SK-N-SH treated with all-trans-retinoic acid at 6 μM for 48 hours (cell line): ENCODE results near the gene TPCN1.

Experiments used
- ATAC-seq: fragments of 200-7000 bp; cut with Tn5 transposase; 3 replicates; pipeline ENCODE4 v1.9.1; 2020; ENCODE audit warnings: mild to moderate bottlenecking, moderate library complexity
- ARNTL ChIP-seq: fragments of 450-650 bp; formaldehyde crosslinking; IDR thresholded peaks from 2 replicates; pipeline ENCODE4 v1.5.0; 2020; ENCODE audit warnings: low read depth, mild to moderate bottlenecking, moderate library complexity, borderline replicate concordance
- BACH2 ChIP-seq: fragments of 250-450 bp; sonication (Bioruptor Pico); IDR thresholded peaks from 2 replicates; pipeline ENCODE4 v1.9.0; 2021; ENCODE audit warnings: mild to moderate bottlenecking, borderline replicate concordance
- CSRNP3 ChIP-seq: fragments of 250-450 bp; sonication (Bioruptor Pico); IDR thresholded peaks from 2 replicates; pipeline ENCODE4 v1.5.1; 2021; ENCODE audit warnings: mild to moderate bottlenecking, moderate library complexity
- ESRRG ChIP-seq: fragments of 250-450 bp; sonication (Bioruptor Pico); IDR thresholded peaks from 2 replicates; pipeline ENCODE4 v1.6.1; 2021; ENCODE audit warnings: mild to moderate bottlenecking
- GLIS3 ChIP-seq: fragments of 250-450 bp; sonication (Bioruptor Pico); IDR thresholded peaks from 2 replicates; pipeline ENCODE4 v1.5.0; 2020; ENCODE audit warnings: mild to moderate bottlenecking, moderate library complexity
- ISL1 ChIP-seq: fragments of 250-450 bp; sonication (Bioruptor Pico); IDR thresholded peaks from 2 replicates; pipeline ENCODE4 v2.1.2; 2022; ENCODE audit warnings: mild to moderate bottlenecking, moderate library complexity
- OSR1 ChIP-seq: fragments of 250-450 bp; sonication (Bioruptor Pico); IDR thresholded peaks from 2 replicates; pipeline ENCODE4 v1.8.0; 2022; ENCODE audit warnings: moderate library complexity, mild to moderate bottlenecking, inconsistent platforms
- PATZ1 ChIP-seq: fragments of 250-450 bp; sonication (Bioruptor Pico); IDR thresholded peaks from 2 replicates; pipeline ENCODE4 v1.8.0; 2020; ENCODE audit warnings: mild to moderate bottlenecking, moderate library complexity, borderline replicate concordance
- POU6F1 ChIP-seq: fragments of 250-450 bp; sonication (Bioruptor Pico); IDR thresholded peaks from 2 replicates; pipeline ENCODE4 v1.8.0; 2021; ENCODE audit warnings: low read depth, mild to moderate bottlenecking, moderate library complexity, borderline replicate concordance
- PPARA ChIP-seq: fragments of 250-450 bp; sonication (Bioruptor Pico); IDR thresholded peaks from 2 replicates; pipeline ENCODE4 v1.5.0; 2020; ENCODE audit warnings: mild to moderate bottlenecking, borderline replicate concordance
- RARB ChIP-seq: fragments of 250-450 bp; sonication (Bioruptor Pico); IDR thresholded peaks from 2 replicates; pipeline ENCODE4 v1.8.0; 2021; ENCODE audit warnings: mild to moderate bottlenecking, moderate library complexity
- SNAI2 ChIP-seq: fragments of 250-450 bp; sonication (Bioruptor Pico); IDR thresholded peaks from 2 replicates; pipeline ENCODE4 v1.5.0; 2020; ENCODE audit warnings: mild to moderate bottlenecking, moderate library complexity
- TCF4 ChIP-seq: fragments of 250-450 bp; sonication (Bioruptor Pico); IDR thresholded peaks from 2 replicates; pipeline ENCODE4 v1.8.0; 2021; ENCODE audit warnings: mild to moderate bottlenecking, moderate library complexity, borderline replicate concordance
- TOX ChIP-seq: fragments of 250-450 bp; sonication (Bioruptor Pico); IDR thresholded peaks from 2 replicates; pipeline ENCODE4 v1.8.0; 2021; ENCODE audit warnings: mild to moderate bottlenecking, moderate library complexity, borderline replicate concordance
- TSHZ2 ChIP-seq: fragments of 250-450 bp; sonication (Bioruptor Pico); IDR thresholded peaks from 2 replicates; pipeline ENCODE4 v1.5.0; 2020; ENCODE audit warnings: mild to moderate bottlenecking, moderate library complexity
- ZC3H10 ChIP-seq: fragments of 250-450 bp; sonication (Bioruptor Pico); IDR thresholded peaks from 2 replicates; pipeline ENCODE4 v1.5.1; 2021; ENCODE audit warnings: mild to moderate bottlenecking, moderate library complexity
- ZFP3 ChIP-seq: fragments of 250-450 bp; sonication (Bioruptor Pico); IDR thresholded peaks from 2 replicates; pipeline ENCODE4 v1.5.0; 2020; ENCODE audit warnings: mild to moderate bottlenecking, moderate library complexity
- ZFP30 ChIP-seq: fragments of 450-650 bp; formaldehyde crosslinking; IDR thresholded peaks from 2 replicates; pipeline ENCODE4 v1.5.0; 2022; ENCODE audit warnings: mild to moderate bottlenecking, moderate library complexity
- ZNF565 ChIP-seq: fragments of 450-650 bp; formaldehyde crosslinking; conservative IDR thresholded peaks from 2 replicates; pipeline ENCODE4 v1.5.0; 2020; ENCODE audit warnings: low read depth, mild to moderate bottlenecking, moderate library complexity
- ZNF70 ChIP-seq: fragments of 450-650 bp; formaldehyde crosslinking; IDR thresholded peaks from 2 replicates; pipeline ENCODE4 v1.5.0; 2020; ENCODE audit warnings: mild to moderate bottlenecking, moderate library complexity
- ZNF8 ChIP-seq: fragments of 450-650 bp; formaldehyde crosslinking; IDR thresholded peaks from 2 replicates; pipeline ENCODE4 v1.5.0; 2020; ENCODE audit warnings: mild to moderate bottlenecking, moderate library complexity

TPCN1 gene

GRCh38 chr12:113292091-113292490 lies 70.8 kb downstream of the TPCN1 start (continued):
- no peak for TF ChIP-seq ZNF70

GRCh38 chr12:113292547-113292946 lies 71.3 kb downstream of the TPCN1 start:
- no peak for TF ChIP-seq ZFP30 (CRISPR knock-in tag)
- TF ChIP-seq PPARA (CRISPR knock-in tag), result no peak
- no peak for TF ChIP-seq OSR1 (CRISPR knock-in tag)
- no peak for TF ChIP-seq ESRRG
- TF ChIP-seq SNAI2, result no peak
- no peak for TF ChIP-seq PATZ1
- no peak for TF ChIP-seq ZNF8
- ATAC-seq, result no peak

- ATAC-seq, result no peak
- TF ChIP-seq PPARA (CRISPR knock-in tag) (no peak), RARB (CRISPR knock-in tag) (no peak), ARNTL (CRISPR knock-in tag) (no peak), POU6F1 (CRISPR knock-in tag) (no peak), TCF4 (CRISPR knock-in tag) (no peak), ZFP3 (CRISPR knock-in tag) (no peak)
Measured at GRCh38 chr12:113293100-113293499, 71.8 kb downstream of the TPCN1 start.

- TF ChIP-seq ZFP30 (CRISPR knock-in tag) (no peak), OSR1 (CRISPR knock-in tag) (no peak), ZFP3 (CRISPR knock-in tag) (no peak), TCF4 (CRISPR knock-in tag) (no peak), ESRRG (no peak), GLIS3 (CRISPR knock-in tag) (no peak), ZNF565 (CRISPR knock-in tag) (no peak), TOX (CRISPR knock-in tag) (no peak), ARNTL (CRISPR knock-in tag) (no peak)
- TF ChIP-seq, all 23 proteins: peak for 0
- no peak for ATAC-seq
Measured at GRCh38 chr12:113295886-113296556, 74.8 kb downstream of the TPCN1 start.

GRCh38 chr12:113296557-113297213 lies 75.4 kb downstream of the TPCN1 start:
- no peak for ATAC-seq
- no peak for TF ChIP-seq ZC3H10 (CRISPR knock-in tag)
- TF ChIP-seq PATZ1, result no peak
- no peak for TF ChIP-seq CSRNP3 (CRISPR knock-in tag)
- no peak for TF ChIP-seq ESRRG
- no peak for TF ChIP-seq TOX (CRISPR knock-in tag)
- TF ChIP-seq GLIS3 (CRISPR knock-in tag), result no peak
- no peak for TF ChIP-seq ARNTL (CRISPR knock-in tag)
- TF ChIP-seq BACH2 (CRISPR knock-in tag), result no peak
- no peak for TF ChIP-seq TCF4 (CRISPR knock-in tag)
- no peak for TF ChIP-seq POU6F1 (CRISPR knock-in tag)
- TF ChIP-seq ZNF8, result no peak
- TF ChIP-seq TSHZ2 (CRISPR knock-in tag), result no peak
- no peak for TF ChIP-seq ZFP3 (CRISPR knock-in tag)
- TF ChIP-seq ISL1, result no peak
- TF ChIP-seq SNAI2, result no peak
